HG03095 (cell line): Measurements from ENCODE around the gene EFCAB8.

ENCODE experiments used
- ATAC-seq: cut with Tn5 transposase; IDR thresholded peaks from one replicate; pipeline ENCODE4 v1.9.1; 2021; ENCODE audit warnings: moderate library complexity; ENCODE audit not compliant: unreplicated experiment

The EFCAB8 gene

GRCh38 chr20:32982617-32983458 lies 124.1 kb downstream of the EFCAB8 start:
- no peak for ATAC-seq

DNA sequence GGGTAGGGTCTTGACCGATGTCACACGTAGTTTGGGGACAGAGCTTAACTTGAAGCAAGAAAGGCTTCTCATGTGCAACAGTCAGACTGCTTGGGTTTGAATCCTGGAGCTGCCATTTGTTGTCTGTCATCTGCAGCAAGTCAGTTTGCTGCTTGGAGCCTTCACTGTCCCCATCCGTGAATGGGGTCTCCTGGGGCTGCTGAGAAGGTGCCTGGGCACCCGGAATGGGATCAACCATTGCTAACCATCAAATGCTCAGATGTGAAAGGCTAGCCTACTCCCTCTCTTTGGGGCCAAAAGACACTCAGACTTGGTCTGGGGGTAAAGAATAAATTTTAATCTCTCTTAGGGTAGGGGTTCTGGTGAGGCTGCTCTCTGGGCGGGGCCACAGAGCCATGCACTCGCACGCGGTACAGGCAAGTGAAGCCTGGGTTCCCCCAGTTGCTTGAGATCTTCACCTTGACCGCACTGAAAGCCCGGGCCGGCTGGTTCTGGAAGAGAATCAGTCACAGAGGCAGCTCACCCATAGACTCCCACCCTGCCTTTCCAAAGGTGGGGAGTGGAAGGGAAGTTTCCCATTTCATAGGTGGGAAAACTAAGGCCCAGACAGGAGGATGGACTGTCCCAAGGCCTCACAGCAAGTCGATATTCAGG lies 124.9 kb downstream of the EFCAB8 start:
- no peak for ATAC-seq

DNA sequence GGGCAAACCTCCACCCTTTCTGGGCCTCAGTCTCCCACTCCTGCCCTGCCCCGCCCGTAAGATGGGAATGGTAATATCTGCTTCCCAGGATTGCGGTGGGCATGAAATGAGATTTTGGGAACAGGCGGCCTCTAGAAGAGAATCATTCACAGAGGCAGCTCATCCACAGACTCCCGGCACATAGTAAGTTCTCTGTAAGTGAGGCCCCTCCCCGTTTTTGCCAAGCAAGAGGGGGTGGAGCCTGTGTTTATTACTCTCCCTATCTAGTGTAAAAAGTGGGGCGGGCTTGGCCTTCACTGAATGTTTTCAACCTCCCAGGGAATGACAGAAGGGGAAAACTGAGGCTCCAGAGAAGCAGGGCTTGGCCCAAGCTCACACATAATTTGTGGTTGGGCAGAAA lies 125.5 kb downstream of the EFCAB8 start:
- no peak for ATAC-seq

DNA sequence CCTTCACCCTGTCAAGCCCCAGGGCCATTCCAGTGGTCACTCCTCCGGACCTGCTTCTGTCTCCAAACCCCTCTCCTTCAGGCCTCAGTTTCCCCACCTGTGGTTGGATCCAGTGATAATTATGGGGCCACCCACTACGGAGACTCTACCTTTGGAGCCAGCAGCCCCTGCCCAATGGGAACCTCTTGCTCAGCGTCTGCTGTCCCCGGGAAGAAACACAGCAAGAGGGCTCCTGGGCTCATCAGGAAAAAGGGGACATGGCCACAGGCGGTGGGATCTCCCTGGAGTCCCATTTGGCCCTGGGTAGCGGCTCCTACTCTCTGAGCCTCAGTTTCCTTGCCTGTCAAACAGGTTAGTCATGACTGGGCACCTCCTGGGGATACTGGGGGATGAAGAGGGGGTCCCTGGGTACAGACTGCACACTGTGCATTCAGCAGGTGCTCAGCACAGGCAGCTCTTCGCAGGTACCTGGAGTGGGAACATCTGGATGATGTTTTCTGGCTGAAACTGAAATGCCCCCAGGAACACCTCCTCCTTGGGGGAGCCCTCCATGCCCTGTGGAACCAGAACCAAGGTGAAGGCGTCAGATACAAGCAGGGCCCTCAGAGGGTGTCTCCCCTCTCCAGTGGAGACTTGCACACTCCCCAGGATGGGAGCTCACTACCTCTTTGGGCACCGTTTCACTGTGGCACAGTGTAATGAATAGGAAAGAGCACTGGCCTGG lies 126.1 kb downstream of the EFCAB8 start:
- ATAC-seq = no peak

- no peak for ATAC-seq
These were observed 126.9 kb downstream of the EFCAB8 start for GRCh38 chr20:32985596-32985995.

GRCh38 chr20:32986331-32986966 lies 127.7 kb downstream of the EFCAB8 start:
- ATAC-seq = no peak

GRCh38 chr20:32987044-32987825 lies 128.5 kb downstream of the EFCAB8 start:
- ATAC-seq = no peak

DNA sequence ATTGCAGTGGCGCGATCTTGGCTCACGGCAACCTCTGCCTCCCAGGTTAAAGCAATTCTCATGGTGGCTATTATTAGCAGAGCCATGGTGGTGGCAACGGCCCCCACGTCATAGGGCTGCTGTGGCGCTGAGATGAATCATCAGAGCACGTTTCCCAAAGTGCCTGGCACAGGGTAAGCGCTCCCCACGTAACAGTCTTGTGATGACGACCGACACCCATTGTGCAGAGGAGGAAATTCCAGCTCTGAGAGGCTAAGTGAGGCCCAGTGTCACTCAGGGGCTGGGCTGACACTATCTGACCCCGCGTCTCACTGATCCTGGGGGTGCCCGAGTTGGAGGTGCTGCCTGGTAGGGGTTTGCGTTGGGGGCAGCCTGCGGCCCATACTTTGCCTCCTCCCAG lies 129.3 kb downstream of the EFCAB8 start:
- no peak for ATAC-seq

DNA sequence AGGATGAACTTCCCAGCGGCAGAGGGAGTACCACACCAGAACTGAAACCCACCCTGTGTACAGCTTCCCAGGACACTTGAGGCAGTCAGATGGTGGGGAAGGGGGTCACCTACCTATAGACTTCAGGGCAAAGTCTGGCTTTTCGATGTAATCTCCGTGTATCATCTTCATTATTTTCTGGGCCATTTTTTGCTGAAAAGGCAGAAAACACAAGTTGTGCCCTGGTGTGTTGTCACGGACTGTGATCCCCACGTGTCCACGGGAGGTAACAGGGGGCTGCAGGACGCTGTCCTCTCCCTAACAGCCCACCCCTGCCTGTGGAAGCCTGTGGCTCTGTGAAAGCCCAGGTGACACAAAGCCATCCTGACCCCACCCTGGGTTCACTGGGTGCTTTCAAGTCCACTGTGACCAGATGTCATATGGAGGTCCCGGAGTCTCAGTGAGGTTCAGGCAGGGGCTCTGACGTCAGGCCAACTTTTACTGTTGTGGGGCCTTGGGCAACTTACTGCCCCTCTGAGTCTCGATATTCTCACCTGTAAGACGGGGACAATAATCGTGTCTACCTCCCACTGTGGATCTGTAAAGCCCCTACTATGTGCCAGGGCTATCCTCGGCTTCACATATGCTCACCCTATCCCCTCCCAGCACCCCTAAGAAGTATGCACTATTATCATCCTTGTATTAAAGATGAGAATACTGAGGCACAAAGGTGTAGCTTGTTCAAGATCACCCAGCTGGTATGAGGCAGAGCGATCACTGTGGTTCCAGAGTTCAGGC lies 131.0 kb downstream of the EFCAB8 start:
- no peak for ATAC-seq

DNA sequence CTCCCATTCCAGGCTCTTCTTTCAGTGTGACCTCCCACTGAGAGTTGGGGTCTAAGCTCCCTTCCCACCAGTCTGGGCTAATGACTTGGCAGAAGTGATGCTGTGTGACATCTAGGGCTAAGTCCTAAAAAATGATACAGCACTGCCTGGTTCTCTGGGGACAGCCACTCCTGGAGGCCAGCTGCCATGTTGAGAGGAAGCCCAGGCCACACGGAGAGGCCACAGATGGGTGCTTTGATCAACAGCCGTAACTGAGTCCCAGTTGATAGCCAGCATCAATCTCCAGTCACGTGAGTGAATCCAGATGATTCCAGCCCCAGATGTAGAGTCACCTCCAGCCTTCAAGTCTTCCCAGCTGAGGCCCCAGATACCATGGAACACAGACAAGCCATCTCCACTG lies 131.7 kb downstream of the EFCAB8 start:
- no peak for ATAC-seq

DNA sequence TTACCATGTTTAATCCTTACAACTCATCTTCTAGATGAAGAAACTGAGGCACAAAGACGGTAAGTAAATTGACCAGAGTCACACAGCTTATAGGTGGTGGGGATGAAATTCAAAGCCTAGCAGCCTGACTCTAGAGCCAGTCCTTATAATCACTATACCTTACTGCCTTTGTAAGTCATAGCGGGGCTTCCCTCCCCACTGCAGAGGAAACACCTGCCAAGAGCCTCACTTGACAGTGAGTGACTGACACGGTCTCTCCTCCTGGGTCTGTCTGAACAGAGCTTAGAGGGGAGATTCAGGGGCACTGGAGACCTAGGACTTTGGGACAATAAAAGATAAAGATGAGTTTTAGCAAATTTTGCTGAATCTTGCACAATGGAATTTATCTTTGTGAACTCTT lies 132.7 kb downstream of the EFCAB8 start:
- no peak for ATAC-seq

- ATAC-seq = no peak
These were observed 133.3 kb downstream of the EFCAB8 start for GRCh38 chr20:32991792-32992641.

DNA sequence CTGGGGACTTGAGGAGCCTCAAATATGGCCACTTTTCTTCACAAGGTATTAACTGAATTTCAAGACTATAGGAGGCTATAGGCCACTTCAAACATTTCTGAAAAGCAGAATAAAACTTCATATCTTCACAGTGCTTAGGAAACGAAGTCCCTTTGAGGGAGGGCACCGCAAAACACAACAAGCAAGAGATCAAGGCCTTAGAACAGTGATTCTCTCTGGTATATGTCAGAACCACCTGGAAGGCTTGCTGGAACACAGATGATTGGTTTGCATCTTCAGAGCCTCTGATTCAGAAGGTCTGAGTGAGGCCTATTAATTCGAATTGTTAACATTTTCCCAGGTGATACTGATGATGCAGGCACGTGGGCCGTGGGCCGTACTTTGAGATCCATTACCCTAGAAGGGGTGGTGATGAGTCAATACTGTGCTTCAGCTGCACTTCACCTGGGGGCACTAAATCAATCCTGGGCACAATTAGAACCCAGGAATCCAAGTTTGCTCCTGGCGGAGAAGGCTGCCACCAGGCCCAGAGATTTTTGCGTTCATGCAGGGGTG lies 134.8 kb downstream of the EFCAB8 start:
- no peak for ATAC-seq

GRCh38 chr20:32995802-32996201 lies 137.1 kb downstream of the EFCAB8 start:
- no peak for ATAC-seq

GRCh38 chr20:32997431-32997830 lies 138.7 kb downstream of the EFCAB8 start:
- ATAC-seq = no peak

- ATAC-seq = no peak
These were observed 141.0 kb downstream of the EFCAB8 start for GRCh38 chr20:32999603-33000250.

DNA sequence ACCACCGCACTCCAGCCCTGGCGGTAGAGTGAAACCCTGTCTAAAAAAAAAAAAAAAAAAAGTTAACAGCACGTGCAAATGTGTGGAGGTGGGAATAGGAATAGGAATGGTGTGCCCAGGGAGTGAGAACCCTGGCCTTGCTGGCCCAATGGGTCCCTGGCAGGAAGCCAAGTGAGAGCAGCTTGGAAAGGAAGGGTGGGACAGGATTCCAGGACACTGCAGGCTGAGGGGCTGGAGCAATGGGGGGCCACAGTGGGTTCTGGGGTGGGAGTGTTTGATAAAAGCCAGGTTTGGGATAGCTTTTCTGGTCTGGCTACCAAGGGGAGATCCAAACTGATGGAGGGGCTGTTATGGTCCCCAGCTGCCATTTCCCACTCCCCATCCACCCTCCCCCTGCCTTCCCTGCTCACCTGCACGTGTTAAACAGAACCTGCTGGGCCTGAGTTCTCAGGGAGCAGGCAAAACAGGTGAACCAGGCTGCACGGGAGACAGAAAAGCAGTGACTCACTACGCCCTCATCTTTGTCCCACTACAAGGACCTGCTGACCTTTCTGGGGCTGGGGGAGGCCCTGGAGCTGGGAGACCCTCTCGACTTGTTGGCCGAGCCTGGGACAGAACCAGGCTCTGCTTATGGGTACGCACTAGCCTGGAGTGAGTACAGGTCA lies 142.2 kb downstream of the EFCAB8 start:
- no peak for ATAC-seq
